ENCODE results near the gene SHQ1.

GRCh38 chr3:72892870-72893269 lies 44.6 kb upstream of the SHQ1 start:
- TF ChIP-seq, protein P1, sequence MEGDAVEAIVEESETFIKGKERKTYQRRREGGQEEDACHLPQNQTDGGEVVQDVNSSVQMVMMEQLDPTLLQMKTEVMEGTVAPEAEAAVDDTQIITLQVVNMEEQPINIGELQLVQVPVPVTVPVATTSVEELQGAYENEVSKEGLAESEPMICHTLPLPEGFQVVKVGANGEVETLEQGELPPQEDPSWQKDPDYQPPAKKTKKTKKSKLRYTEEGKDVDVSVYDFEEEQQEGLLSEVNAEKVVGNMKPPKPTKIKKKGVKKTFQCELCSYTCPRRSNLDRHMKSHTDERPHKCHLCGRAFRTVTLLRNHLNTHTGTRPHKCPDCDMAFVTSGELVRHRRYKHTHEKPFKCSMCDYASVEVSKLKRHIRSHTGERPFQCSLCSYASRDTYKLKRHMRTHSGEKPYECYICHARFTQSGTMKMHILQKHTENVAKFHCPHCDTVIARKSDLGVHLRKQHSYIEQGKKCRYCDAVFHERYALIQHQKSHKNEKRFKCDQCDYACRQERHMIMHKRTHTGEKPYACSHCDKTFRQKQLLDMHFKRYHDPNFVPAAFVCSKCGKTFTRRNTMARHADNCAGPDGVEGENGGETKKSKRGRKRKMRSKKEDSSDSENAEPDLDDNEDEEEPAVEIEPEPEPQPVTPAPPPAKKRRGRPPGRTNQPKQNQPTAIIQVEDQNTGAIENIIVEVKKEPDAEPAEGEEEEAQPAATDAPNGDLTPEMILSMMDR (IDR thresholded peaks at IDR 0.05) = no peak
- no peak for TF ChIP-seq POLR2A (IDR thresholded peaks at IDR 0.05)
